ENCODE measurements around the gene TMC5.

Gene TMC5

DNA sequence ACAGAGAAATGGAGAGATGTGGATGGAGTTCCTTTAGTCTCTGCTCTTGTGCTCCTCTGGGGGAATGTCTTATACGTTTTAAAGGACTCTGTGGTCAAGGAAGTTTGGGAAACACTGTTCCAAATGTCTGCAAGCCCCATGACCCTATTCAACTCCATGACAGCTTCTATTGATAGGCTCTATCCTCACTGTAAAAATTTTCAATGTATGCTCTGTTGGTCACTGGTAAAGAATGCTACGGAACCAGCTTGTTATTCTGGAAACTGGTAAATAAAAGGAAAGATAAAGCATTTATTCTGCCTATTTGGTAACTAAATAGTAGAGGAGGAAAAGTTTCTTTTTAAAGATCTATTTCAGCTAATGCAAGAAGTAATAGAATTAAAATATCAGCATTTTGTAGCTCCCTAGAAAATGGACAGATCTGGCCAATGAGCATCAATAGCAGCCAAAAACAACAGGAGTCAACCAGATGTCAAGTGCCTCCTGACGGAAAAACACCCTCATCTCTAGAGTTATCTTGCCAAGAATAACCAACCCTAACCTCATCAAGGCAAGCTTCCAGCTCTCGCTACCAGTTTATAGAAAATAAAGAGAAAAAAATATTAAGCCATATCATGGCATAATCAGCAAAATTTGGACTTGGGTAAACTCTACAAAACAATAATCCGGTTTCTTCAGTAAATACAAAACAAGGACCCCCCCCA, 88.1 kb downstream of the TMC5 start:
- Histone ChIP-seq H3K27me3 (no peaks in the 10 kb centered on the region), H3K4me1 (peaks cover 0 to 31% (median under 1%) of the 10 kb centered on the region in 10 experiments; a peak in 10 of 20 replicates), H4K20me1 (peaks cover 0 to 17% (median 0%) of the 10 kb centered on the region in 11 experiments; a peak in 4 of 22 replicates), H3K27ac (no peak overlapping the region), H3K36me3 (peaks cover 95 to 100% (median 97%) of the 10 kb centered on the region in 11 experiments), H3K4me2 (no peak overlapping the region), H3K9ac (no peak overlapping the region), H3K4me3 (no peak overlapping the region), H3K9me3 (replicated peaks in 1 of 11) (no peaks in the 10 kb centered on the region)
- no peak for TF ChIP-seq Cebpa-rat (IDR thresholded peaks at IDR 0.05)

DNA sequence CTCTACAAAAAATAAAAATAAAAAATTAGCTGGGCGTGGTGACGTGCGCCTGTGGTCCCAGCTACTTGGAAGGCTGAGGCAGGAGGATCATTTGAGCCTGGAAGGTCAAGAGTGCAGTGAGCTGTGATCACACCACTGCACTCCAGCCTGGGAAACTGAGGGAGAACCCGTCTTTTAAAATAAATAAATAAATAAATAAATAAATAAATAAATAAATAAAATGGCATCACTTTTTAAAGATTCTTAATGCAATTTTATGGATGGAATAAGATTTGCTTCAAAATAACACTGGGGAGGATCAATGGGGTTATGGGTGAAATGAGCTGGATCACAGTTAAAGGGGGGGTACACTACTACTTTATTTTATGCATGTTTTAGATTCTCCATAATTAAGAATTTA, 89.3 kb downstream of the TMC5 start:
- Histone ChIP-seq H4K20me1 (peaks cover 0 to 12% (median 0%) of the 10 kb centered on the region in 11 experiments; a peak in 4 of 22 replicates), H3K4me3 (no peak overlapping the region), H3K36me3 (peaks cover 85 to 100% (median 92%) of the 10 kb centered on the region in 11 experiments), H3K27ac (no peak overlapping the region), H3K9ac (no peak overlapping the region), H3K27me3 (no peaks in the 10 kb centered on the region), H3K4me2 (no peak overlapping the region), H3K9me3 (replicated peaks in 1 of 11) (peaks cover 0 to 3% (median 0%) of the 10 kb centered on the region in 11 experiments; a peak in 1 of 22 replicates), H3K4me1 (peaks cover 0 to 44% (median 3%) of the 10 kb centered on the region in 10 experiments; a peak in 10 of 20 replicates)
- TF ChIP-seq Cebpa-rat (IDR thresholded peaks at IDR 0.05) = no peak

DNA sequence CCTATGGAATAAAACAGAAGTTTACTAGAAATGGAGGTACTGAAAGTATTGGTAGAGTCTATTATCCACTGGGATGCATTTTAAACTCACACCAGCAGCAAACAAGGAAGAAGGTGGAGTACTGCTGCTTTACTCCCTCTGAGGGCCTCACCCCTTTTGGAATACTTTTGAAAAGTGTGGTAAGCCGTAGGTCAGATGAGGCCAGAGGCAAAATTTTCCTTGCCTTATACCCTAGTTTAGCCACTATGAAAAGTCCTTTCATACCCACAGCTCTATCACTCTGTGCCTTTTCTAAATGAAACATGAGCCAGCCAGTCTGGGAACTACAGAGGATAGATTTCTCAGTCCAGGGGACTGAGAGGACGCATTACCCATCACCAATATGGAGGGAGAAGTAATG, 90.2 kb downstream of the TMC5 start:
- peaks cover 76 to 100% (median 91%) of the 10 kb centered on the region in 11 experiments for H3K36me3 ChIP-seq
- H3K27ac ChIP-seq = no peak overlapping the region
- TF ChIP-seq Cebpa-rat (IDR thresholded peaks at IDR 0.05) = no peak
- H3K4me2 ChIP-seq = peak overlapping the region in 1 of 11 experiments; percentile 97; a peak in 2 of 22 replicates
- H3K9me3 ChIP-seq (replicated peaks in 1 of 11) = peaks cover 0 to 10% (median 3%) of the 10 kb centered on the region in 11 experiments; a peak in 6 of 22 replicates
- peaks cover 0 to 12% (median 0%) of the 10 kb centered on the region in 11 experiments; a peak in 4 of 22 replicates for H4K20me1 ChIP-seq
- peaks cover 0 to 53% (median 3%) of the 10 kb centered on the region in 10 experiments; a peak in 11 of 20 replicates for H3K4me1 ChIP-seq
- no peaks in the 10 kb centered on the region for H3K27me3 ChIP-seq
- H3K4me3 ChIP-seq = no peak overlapping the region
- H3K9ac ChIP-seq = no peak overlapping the region

DNA sequence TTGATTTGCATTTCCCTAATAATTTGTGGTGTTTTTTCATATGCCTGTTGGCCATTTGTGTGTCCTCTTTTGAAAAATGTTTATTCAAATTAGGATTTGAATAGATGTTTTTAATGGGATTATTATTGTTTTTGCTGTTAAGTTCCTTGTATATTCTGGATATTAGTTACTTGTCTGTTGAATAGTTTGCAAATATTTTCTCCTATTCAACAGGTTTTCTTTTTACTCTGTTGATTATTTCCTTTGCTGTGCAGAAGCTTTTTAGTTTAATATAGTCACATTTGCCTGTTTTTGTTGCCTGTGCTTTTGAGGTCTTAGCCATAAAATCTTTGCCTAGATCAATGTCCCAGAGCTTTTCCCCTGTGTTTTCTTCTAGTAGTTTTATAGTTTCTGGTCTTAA, 94.6 kb downstream of the TMC5 start:
- Histone ChIP-seq H3K27me3 (no peaks in the 10 kb centered on the region), H3K27ac (peak overlapping the region in 7 of 11 experiments; percentile 48 to 86 (median 77); a peak in 11 of 22 replicates), H3K4me1 (peaks cover 0 to 97% (median 20%) of the 10 kb centered on the region in 10 experiments; a peak in 17 of 20 replicates), H3K9me3 (replicated peaks in 1 of 11) (peaks cover 0 to 11% (median 4%) of the 10 kb centered on the region in 11 experiments; a peak in 6 of 22 replicates), H3K9ac (no peak overlapping the region), H3K4me2 (peak overlapping the region in 3 of 11 experiments; percentile 71 to 97 (median 89); a peak in 4 of 22 replicates), H3K4me3 (no peak overlapping the region), H3K36me3 (peaks cover 54 to 95% (median 85%) of the 10 kb centered on the region in 11 experiments), H4K20me1 (peaks cover 0 to 5% (median 0%) of the 10 kb centered on the region in 11 experiments; a peak in 1 of 22 replicates)
- TF ChIP-seq Cebpa-rat (IDR thresholded peaks at IDR 0.05) = no peak

DNA sequence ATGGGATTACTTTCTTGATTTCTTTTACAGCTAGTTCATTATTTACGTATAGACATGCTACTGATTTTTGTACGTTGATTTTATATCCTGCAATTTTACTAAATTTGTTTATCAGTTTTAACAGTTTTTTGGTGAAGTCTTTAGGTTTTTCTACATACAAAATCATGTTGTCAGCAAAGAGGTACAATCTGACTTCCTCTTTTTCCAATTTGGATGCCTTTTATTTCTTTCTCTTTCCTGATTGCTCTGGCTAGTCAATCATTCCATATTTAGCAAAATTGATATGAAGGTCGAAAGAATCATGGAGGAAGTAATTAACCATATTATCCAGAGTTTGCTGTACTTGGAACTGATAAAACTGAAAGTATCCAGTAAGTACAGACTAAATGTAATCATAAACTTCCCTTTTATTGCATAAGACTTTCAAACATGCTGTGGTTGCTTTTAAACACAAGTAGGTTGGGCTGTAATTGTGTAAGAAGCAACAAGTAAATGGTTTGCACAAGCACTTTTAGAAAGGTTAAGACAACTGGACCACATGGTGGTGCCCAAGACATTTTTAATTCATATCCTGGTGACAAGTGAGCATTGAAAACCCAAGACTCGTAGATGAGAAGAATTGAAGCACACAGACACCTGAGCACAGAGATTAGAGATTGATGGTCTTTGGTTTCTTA, 95.8 kb downstream of the TMC5 start:
- peak in 9 of 11 experiments; percentile 18 to 94 (median 65); a peak in 11 of 22 replicates for TF ChIP-seq Cebpa-rat (IDR thresholded peaks at IDR 0.05)
- H3K27ac ChIP-seq = peak overlapping the region in 10 of 11 experiments; percentile 27 to 86 (median 64); a peak in 18 of 22 replicates
- peaks cover 0 to 11% (median 4%) of the 10 kb centered on the region in 11 experiments; a peak in 6 of 22 replicates for H3K9me3 ChIP-seq (replicated peaks in 1 of 11)
- no peaks in the 10 kb centered on the region for H4K20me1 ChIP-seq
- H3K27me3 ChIP-seq = no peaks in the 10 kb centered on the region
- H3K4me1 ChIP-seq = peaks cover 0 to 100% (median 21%) of the 10 kb centered on the region in 10 experiments; a peak in 17 of 20 replicates
- H3K9ac ChIP-seq = peak overlapping the region in 7 of 11 experiments; percentile 11 to 68 (median 55); a peak in 10 of 22 replicates
- H3K4me3 ChIP-seq = peak overlapping the region in 4 of 10 experiments; percentile 21 to 36 (median 29); a peak in 7 of 20 replicates
- peak overlapping the region in 10 of 11 experiments; percentile 14 to 97 (median 63); a peak in 18 of 22 replicates for H3K4me2 ChIP-seq
- peaks cover 42 to 93% (median 74%) of the 10 kb centered on the region in 11 experiments for H3K36me3 ChIP-seq

DNA sequence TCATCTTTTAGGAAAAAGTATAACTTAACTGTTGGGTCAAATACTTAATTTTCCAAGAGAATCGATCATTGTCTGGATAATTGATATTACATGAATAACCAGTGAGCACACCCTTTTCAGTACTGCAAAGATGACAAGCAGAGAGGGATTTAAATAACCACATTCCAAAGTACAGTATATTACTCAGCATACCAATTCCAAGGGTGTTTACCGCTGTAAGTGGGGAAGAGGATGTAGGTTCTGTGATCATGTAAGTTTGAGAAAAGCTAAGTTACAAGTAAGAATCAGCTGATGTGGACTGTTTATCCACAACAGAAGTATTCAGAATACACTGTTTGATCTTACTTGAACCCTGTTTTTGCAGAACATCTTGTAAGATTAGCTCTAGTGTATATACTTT, 98.1 kb downstream of the TMC5 start:
- Histone ChIP-seq H3K36me3 (peaks cover 23 to 77% (median 58%) of the 10 kb centered on the region in 11 experiments), H3K4me3 (peak overlapping the region in 2 of 10 experiments; percentile 10 to 93; a peak in 2 of 20 replicates), H3K4me1 (peaks cover 11 to 99% (median 39%) of the 10 kb centered on the region in 10 experiments), H3K27ac (peak overlapping the region in 4 of 11 experiments; percentile 46 to 68 (median 53); a peak in 6 of 22 replicates), H3K9ac (peak overlapping the region in 2 of 11 experiments; percentile 48 to 60; a peak in 4 of 22 replicates), H3K9me3 (replicated peaks in 1 of 11) (peaks cover 0 to 11% (median 4%) of the 10 kb centered on the region in 11 experiments; a peak in 6 of 22 replicates), H3K4me2 (peak overlapping the region in 4 of 11 experiments; percentile 8 to 97 (median 90); a peak in 7 of 22 replicates), H4K20me1 (peaks cover 0 to 7% (median 0%) of the 10 kb centered on the region in 11 experiments; a peak in 7 of 22 replicates), H3K27me3 (no peaks in the 10 kb centered on the region)
- TF ChIP-seq Cebpa-rat (IDR thresholded peaks at IDR 0.05) = no peak

DNA sequence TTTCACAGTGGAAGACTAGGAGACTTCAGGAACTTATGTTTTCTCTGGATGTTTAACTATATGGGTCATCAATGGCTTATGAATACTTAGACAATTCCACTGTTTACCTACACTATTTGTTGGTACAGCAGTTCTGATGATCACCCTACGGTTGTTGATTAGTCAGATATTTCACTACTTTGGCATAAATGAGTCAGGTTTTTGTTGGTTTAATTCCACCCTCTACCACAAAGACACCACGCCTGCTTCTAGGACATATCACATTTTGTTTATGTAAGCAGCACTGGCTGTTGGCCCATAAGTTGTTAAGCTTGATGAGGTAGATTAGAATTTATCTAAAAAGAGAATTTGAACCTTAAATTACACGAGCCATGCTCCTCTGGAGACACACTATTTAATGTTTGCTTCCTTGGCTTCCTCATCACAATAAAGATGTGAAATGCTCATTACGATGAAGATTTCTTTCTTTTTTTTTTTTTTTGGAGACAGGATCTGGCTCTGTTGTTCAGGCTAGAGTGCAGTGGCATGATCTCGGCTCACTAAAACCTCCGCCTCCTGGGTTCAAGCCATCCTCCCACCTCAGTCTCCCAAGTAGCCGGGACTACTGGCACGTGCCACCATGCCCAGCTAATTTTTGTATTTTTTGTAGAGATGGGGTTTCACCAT, 99.9 kb downstream of the TMC5 start:
- H3K4me2 ChIP-seq = peak overlapping the region in 4 of 11 experiments; percentile 4 to 97 (median 90); a peak in 7 of 22 replicates
- no peak for TF ChIP-seq Cebpa-rat (IDR thresholded peaks at IDR 0.05)
- peak overlapping the region in 2 of 10 experiments; percentile 18 to 93; a peak in 2 of 20 replicates for H3K4me3 ChIP-seq
- peaks cover 0 to 5% (median 3%) of the 10 kb centered on the region in 11 experiments; a peak in 6 of 22 replicates for H3K9me3 ChIP-seq (replicated peaks in 1 of 11)
- peak overlapping the region in 3 of 11 experiments; percentile 49 to 68 (median 62); a peak in 5 of 22 replicates for H3K27ac ChIP-seq
- peaks cover 21 to 90% (median 47%) of the 10 kb centered on the region in 10 experiments for H3K4me1 ChIP-seq
- H4K20me1 ChIP-seq = peaks cover 0 to 7% (median 0%) of the 10 kb centered on the region in 11 experiments; a peak in 7 of 22 replicates
- peaks cover 23 to 59% (median 44%) of the 10 kb centered on the region in 11 experiments for H3K36me3 ChIP-seq
- peak overlapping the region in 3 of 11 experiments; percentile 41 to 85 (median 67); a peak in 4 of 22 replicates for H3K9ac ChIP-seq
- no peaks in the 10 kb centered on the region for H3K27me3 ChIP-seq

Data from BLaER1 treated with 17β-estradiol and CSF1 and Interleukin-3, amounts not matched to agents 10 nM and 100 nM (cell line).